Amniotic epithelial cell (primary cell): Measurements from ENCODE around the gene HBQ1.
"Not testable (repeated sequence)": the region's sequence is repeated elsewhere in the genome, so short reads cannot be mapped to it uniquely, and the experiment has no call there.

Experiments used
- DNase-seq: peaks from one replicate; pipeline ENCODE4 v3.0.0-alpha.2; 2010; ENCODE audit warnings: low read depth

HBQ1 gene

DNA sequence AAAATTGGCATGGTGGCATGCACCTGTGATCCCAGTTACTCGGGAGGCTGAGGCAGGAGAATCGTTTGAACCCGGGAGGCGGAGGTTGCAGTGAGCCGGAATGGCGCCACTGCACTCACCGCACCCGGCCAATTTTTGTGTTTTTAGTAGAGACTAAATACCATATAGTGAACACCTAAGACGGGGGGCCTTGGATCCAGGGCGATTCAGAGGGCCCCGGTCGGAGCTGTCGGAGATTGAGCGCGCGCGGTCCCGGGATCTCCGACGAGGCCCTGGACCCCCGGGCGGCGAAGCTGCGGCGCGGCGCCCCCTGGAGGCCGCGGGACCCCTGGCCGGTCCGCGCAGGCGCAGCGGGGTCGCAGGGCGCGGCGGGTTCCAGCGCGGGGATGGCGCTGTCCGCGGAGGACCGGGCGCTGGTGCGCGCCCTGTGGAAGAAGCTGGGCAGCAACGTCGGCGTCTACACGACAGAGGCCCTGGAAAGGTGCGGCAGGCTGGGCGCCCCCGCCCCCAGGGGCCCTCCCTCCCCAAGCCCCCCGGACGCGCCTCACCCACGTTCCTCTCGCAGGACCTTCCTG, at the start of gene HBQ1:
Gene HBQ1 (plus strand): TSS at position 359 of the 575 bp plus-strand sequence. CDS start 28 bp downstream, at position 387.
- DNase-seq = no peak

DNA sequence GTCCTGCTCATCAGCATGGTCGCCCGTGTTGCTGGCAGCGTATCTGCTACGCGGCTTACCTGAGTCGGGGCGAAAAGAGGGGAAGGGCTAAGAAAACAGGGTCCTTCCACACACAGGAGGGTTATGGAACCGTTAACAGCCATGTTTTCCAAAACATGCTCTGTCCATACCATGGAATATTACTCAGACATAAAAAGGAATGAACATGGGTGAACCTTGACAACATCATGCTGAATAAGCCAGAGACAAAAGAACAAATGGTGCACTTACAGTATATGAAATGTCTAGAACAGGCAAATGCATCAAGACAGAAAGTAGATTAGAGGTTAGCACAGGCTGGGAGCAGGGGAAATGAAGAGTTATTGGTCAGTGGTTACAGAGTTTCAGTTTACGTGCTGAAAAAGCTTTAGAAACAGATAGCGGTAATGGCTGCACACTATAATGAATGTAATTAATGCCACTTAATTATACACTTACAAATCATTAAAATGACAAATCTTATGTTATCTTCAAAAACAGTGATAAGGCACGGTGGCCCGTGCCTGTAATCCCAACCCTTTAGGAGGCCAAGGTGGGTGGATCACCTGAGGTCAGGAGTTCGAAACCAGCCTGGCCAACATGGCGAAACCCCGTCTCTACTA, 49.6 kb upstream of the HBQ1 start:
- no peak for DNase-seq

DNA sequence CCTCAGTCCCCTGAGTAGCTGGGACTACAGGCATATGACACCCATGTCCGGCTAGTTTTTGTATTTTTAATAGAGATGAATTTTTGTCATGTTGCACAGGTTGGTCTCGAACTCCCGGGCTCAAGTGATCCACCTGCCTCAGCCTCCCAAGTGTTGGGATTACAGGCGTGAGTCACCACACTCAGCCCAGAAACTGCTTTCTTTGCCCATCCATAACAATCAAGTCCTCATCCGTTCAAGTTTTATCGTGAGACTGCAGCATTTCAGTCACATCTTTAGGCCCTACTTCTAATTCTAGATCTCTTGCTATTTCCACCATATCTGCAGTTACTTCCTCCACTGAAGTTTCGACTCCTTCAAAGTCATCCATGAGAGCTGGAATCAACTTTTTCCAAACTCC, 48.1 kb upstream of the HBQ1 start:
- no peak for DNase-seq

DNA sequence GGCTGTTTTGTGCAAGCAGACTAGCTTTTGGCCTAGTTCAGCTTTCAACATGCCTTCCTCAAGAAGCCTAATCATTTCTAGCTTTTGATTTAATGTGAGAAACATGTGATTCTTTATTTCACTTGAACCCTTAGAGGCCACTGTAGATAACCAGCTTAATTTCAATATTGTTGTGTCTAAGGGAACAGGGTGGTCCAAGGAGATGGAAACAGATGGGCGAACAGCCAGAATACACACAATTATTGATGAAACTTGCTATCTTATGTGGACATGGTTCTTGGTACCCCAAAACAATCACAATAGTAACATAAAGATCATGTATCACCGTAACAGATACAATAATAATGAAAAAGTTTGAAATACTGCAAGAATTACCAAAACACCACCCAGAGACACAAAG, 46.5 kb upstream of the HBQ1 start:
- DNase-seq = no peak

DNA sequence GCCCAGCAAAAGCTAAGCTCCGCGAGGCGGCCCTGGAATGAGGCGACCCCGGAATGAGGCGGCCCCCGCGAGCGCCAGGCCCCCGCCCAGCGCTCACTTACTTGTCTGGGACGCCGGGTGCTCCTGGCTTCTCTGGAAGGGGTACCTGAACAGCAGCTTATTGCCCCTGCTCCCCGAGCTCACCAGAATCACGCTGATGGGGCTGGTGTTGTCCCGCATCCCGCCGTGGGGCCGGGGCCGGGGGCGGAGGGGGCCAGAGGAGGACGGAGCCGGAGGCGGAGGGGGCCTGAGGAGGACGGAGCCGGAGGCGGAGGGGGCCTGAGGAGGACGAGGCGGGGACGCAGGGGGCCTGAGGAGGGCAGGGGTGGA, 42.2 kb upstream of the HBQ1 start:
- no peak for DNase-seq

GRCh38 chr16:140175-140857, 39.9 kb upstream of the HBQ1 start:
- no peak for DNase-seq

DNA sequence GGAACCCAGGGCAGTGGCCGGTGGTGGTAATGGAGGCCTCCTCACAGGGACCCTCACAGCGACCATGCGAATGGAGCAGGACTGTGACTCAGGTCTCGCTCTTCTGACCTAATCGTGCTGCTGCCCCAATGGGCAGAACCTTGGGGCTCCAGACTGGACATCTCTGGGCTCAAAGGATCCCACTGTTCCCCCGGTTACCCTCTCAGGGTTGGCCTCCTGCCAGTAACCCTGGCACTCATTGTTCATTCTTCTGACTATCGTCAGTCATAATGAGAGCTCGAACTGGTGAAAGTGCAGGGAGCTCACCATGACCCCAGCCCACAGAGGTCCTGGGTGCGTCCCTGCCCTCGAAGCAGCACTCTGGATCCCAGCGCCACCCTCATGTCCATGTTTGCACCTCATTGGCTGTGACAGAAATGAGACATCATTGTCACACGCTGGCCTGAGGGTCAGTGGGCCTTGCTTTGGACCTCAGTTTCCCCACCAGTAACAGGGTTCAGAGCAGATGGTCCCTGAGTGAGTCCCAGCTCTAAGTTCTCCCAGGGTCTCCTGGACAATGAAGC, 37.8 kb upstream of the HBQ1 start:
- DNase-seq = no peak

- no peak for DNase-seq
Observed at GRCh38 chr16:143047-143446, 37.2 kb upstream of the HBQ1 start.

DNA sequence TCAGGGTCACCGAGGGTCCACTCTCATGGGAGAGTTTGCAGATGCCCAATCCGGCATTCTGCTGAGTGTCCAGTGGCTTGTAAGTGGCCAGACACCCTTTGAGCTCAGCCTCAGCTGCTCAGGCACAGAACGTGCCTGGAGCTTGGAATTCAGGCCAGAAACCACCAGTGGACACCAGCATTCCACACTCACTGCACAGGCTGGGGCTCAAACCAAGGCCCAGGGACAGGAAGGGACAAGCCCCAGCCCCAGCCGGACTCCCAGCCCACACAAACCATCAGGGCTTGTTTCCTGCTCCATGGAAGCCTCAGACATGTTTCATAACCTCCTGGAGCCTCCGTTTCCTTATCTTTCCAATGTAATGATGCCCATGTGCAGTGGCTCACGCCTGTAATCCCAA, 36.8 kb upstream of the HBQ1 start:
- DNase-seq = peak; percentile 43

GRCh38 chr16:144797-145252, 35.4 kb upstream of the HBQ1 start:
- no peak for DNase-seq

- no peak for DNase-seq
Observed at GRCh38 chr16:146646-147045, 33.6 kb upstream of the HBQ1 start.

DNA sequence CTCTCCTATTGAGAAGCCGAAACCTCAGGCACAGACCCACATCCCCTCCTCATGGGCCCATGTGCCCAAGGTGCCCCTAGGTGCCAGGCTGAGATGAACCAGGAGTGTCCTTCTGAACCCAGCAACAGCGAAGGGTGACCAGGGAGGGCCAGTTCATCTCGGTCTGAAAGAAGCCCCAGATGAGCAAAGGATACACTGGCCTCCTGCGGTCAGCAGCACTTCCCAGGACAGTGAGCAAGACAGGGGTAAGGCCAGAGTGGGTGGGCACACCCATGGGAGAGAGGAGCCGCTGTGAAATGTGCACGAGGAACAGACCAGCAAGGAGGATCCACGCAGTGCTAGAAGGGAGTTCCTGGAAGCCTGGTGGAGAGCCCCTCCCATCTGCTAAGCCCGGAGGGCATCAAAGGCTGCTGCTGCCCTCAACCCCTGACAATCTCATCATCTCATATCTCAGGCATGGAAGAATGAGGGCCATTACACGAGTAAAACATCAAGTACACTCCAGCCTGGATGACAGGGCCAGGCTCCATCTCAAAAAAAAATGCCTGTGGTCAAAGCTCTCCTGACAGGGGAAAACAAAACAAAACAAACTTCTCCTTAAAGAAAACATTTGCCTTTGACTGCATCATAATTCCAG, 31.1 kb upstream of the HBQ1 start:
- DNase-seq = peak; percentile 46

DNA sequence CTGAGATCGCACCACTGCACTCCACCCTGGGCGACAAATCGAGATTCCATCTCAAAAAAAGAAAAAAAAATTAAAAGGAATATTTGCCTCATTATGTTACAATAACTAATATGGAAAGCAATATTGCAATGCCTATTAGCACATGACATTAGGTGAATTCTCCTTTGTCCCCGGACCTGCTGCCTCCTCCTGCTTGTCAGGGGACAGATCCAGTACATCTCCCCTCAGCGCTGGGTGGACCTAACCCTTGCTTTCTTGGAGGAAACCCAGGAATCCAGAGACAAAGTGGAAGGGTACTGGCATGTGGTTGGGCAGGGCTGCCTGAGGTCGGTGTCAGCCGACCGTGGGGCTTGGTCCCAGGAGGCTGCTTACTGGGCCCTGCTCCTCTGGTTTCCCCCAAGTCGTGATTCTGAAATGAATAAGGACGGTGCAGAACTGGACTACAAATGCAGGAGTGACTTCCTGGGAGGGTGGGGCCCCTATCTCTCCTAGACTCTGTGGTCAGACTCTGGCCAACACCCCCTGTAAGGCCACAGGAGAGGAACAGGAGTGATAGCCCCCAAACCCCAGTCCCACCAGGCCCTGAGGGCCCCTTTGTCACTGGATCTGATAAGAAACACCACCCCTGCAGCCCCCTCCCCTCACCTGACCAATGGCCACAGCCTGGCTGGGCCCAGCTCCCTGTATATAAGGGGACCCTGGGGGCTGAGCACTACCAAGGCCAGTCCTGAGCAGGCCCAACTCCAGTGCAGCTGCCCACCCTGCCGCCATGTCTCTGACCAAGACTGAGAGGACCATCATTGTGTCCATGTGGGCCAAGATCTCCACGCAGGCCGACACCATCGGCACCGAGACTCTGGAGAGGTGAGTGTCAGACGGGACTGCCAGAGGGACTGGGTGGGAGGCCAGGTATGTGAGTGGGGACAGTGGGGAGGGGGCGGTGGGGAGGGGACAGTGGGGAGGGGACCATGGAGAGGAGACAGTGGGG, 27.8 kb upstream of the HBQ1 start, which contains the start of gene HBZ:
Gene HBZ (plus strand): TSS at position 504 of the 988 bp plus-strand sequence. CDS start 266 bp downstream, at position 770.
- no peak for DNase-seq

- not testable (repeated sequence) for DNase-seq
Observed at GRCh38 chr16:153129-153521, 27.1 kb upstream of the HBQ1 start.

- DNase-seq = not testable (repeated sequence)
Observed at GRCh38 chr16:153550-154216, 26.6 kb upstream of the HBQ1 start.

- peak; percentile 35 for DNase-seq
Observed at GRCh38 chr16:154217-155030, 25.8 kb upstream of the HBQ1 start.

GRCh38 chr16:155031-155398, 25.2 kb upstream of the HBQ1 start:
- DNase-seq = no peak

- no peak for DNase-seq
Observed at GRCh38 chr16:159136-159849, 21.0 kb upstream of the HBQ1 start.

DNA sequence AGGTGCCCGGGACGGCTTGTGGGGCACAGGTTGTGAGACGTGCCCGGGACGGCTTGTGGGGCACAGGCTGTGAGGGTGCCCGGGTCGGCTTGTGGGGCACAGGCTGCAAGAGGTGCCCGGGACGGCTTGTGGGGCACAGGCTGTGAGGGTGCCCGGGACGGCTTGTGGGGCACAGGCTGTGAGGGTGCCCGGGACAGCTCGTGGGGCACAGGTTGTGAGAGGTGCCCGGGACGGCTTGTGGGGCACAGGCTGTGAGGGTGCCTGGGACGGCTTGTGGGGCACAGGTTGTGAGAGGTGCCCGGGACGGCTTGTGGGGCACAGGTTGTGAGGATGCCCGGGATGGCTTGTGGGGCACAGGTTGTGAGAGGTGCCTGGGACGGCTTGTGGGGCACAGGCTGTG, 20.0 kb upstream of the HBQ1 start:
- DNase-seq = not testable (repeated sequence)
